GM21576 (cell line): ENCODE results near the gene LOXL1.
"Not testable (repeated sequence)": the region's sequence is repeated elsewhere in the genome, so short reads cannot be mapped to it uniquely, and the experiment has no call there.

ENCODE experiments used
- ATAC-seq: cut with Tn5 transposase; IDR thresholded peaks from one replicate; pipeline ENCODE4 v1.9.1; 2021; ENCODE audit warnings: mild to moderate bottlenecking, moderate library complexity; ENCODE audit not compliant: unreplicated experiment

The LOXL1 gene

DNA sequence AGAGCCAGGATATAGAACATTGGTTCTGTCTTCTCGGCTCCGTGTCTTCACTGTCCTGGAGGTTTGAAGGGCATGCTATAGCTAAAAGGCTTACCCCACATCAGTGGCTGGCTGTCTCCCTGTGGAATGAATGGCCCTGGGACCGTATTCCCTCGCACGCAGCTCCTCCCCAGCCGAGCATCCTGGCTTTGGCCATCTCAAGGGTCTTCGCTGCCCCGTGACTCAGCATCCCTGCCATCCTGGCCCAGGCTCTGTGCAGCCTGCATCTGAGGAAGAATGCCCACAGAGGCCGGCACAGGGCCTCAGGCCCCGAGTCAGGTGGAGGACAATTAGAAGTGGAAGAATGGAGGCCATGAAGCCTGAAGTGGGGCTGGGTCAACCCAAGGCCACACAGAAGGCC lies 11.0 kb downstream of the LOXL1 start:
- ATAC-seq, result no peak

DNA sequence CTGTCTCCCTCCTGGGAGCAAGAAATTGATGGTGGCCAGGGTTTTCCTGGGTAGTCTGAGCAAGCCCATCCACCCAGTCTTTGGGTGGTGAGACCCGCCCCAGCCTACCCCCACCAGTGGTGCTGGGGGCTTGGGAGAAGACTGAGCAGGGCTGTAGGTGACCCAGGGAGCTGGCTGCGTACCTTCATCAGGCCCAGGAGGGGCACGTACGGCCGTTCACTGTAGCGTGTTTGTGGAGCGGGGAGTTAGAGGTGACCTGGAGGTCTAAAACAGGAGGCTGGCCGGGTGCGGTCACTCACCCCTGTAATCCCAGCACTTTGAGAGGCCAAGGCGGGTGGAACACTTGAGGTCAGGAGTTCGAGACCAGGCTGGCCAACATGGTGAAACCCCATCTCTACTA lies 11.5 kb downstream of the LOXL1 start:
- no peak for ATAC-seq

DNA sequence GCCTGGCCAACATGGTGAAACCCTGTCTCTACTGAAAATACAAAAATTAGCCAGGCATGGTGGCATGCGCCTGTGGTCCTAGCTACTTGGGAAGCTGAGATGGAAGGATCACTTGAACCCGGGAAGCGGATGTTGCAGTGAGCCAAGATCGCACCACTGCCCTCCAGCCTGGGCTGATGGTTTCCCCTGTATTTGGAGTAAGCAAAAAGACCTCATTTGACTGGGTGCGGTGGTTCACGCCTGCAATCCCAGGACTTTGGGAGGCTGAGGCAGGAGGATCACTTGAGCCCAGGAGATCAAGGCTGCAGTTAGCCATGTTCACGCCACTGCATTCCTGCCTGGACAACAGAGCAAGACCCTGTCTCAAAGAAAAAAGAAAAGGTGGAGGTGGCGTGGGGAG lies 12.3 kb downstream of the LOXL1 start:
- not testable (repeated sequence) for ATAC-seq

GRCh38 chr15:73939138-73939537 lies 12.9 kb downstream of the LOXL1 start:
- ATAC-seq, result no peak

DNA sequence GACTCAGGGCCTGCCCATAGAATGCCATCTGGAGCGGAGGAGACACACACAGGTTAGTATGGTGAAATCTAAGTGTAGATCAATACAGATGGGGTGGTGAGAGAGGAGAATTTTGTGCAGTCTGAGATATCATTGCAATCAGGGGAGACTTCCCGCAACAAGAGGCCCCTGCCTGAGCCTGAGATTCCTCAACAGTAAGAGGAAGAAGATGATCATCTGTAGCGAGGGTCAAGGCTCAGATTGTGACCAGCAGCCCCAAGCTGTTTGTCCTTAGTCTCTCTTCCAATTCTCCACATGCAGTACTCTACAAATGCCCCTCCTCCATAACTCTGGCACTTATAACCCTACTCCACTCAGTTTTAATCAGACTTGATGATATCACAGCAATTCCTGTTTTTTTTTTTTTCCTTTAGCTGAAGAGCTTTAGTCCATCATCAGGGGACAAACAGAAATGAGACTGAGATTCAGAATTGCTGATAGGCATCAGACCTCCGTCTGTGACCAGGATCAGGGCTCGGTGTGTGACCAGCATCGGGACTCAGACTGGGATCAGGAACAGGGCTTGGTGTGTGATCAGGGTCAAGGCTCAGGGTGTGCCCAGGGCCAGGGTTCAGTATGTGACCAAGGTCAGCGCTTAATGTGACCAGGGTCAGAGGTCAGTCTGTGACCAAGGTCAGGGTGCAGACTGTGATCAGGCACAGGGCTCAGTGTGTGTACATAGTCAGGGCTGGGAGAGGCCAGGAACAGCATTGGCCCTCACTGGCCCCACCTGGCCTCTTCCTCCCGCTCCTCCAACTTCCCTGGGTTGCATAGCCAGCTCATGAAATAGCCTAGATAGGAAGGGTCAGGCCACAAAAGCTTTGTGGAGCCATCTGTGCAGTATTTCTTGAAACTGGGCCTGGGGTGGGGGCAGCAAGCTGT lies 14.1 kb downstream of the LOXL1 start:
- ATAC-seq, result no peak

- ATAC-seq, result no peak
Observed at GRCh38 chr15:73941044-73941443, 14.8 kb downstream of the LOXL1 start.

- ATAC-seq, result no peak
Observed at GRCh38 chr15:73941449-73941848, 15.2 kb downstream of the LOXL1 start.

DNA sequence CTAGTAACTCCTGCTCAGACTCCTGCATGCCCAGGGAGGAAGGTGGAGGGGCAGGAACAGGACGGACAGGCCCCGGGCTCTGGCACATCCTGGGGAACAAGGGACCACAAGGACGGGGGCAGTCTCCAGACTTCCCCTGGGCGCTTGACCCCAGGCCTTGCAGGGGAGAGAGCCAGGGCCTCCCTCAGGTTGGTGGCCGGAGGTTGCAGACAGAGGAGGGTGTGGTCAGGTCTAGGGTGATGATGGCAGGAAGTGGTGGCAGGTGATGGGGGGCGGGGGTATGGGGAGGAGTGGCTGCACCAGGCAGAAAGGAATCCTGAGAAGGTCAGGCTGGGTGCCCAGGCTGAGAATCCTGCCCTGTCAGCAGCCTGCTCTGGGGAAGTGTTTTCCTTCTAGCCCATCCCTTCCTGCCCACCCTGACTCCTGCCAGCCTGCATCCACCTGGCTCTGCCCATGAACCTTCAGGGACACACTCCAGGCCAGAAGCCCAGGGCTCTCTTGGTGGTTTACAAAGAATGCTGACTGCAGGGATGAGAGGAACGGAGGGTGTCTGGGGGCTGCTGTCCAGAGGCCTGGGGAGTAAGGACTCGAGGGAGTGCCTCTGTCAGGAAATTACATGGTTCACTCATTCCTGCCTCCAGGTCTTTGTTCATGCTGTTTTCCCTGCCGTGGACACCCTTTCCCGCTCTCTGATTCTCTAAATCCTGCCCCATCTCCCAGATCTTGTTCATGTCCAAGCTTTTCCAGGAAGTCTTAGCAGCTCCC lies 15.8 kb downstream of the LOXL1 start:
- ATAC-seq, result no peak

- ATAC-seq, result no peak
Observed at GRCh38 chr15:73942751-73943270, 16.5 kb downstream of the LOXL1 start.

- ATAC-seq, result no peak
Observed at GRCh38 chr15:73944161-73945129, 18.2 kb downstream of the LOXL1 start.

- ATAC-seq, result no peak
Observed at GRCh38 chr15:73945130-73945508, 18.9 kb downstream of the LOXL1 start.

GRCh38 chr15:73946046-73946721 lies 19.9 kb downstream of the LOXL1 start:
- no peak for ATAC-seq

GRCh38 chr15:73946795-73947370 lies 20.6 kb downstream of the LOXL1 start:
- no peak for ATAC-seq

DNA sequence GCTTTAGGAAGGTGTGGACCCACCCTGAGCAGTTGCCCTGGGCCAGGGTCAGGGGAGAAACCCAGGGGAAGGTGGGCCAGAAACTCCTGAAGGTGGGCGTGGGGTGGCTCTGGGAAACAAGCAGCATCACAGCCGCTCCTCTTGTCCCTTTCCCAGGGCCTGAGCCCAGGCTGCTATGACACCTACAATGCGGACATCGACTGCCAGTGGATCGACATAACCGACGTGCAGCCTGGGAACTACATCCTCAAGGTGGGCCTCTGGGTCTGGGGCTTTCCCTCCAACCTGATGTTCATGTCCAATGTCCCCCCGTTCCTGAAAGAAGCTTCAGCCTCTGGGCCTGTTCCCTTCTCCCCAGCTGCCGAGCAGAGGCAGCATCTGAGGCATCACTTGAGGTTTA lies 21.4 kb downstream of the LOXL1 start:
- ATAC-seq, result no peak

DNA sequence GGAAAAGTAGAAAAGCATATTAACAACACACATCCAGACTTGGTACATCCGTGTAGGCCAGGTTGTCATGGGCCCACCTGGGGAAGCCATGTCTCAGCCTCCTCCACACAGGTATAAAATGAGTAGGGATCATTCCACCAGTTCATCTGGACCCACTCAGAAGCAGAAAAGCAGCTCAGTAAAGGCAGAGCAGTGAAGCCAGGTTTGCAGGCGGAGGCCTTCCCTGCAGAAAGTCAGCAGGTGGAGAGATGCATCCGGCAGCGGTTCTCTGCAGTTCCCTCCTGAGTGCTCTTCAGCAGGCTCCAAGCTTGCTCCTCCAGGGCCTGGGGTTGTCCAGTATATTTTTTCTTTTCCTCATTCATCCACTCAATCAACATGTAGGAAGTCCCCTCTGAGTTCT lies 22.1 kb downstream of the LOXL1 start:
- no peak for ATAC-seq

DNA sequence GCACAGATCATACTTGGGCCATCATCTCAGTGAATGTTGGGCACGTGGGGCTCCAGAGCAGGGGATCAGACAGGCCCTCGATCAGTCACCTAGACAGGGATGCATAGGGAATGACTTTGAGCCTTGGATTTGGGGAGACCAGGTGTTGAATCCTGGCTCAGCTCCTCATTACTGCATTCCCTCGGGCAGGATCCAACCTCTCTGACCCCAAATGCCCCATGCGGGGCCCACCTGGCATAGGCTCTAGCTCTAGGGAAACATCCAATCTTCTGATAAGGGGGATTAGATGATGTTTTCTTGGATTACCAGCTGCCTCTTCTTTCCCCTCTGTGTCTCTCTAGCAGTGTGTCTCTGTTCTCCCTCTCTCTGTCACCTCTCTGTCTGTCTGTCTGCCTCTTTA lies 22.7 kb downstream of the LOXL1 start:
- no peak for ATAC-seq

- no peak for ATAC-seq
Observed at GRCh38 chr15:73949496-73949895, 23.2 kb downstream of the LOXL1 start.

GRCh38 chr15:73950479-73950830 lies 24.2 kb downstream of the LOXL1 start:
- ATAC-seq, result no peak

GRCh38 chr15:73950831-73951561 lies 24.7 kb downstream of the LOXL1 start:
- ATAC-seq, result no peak
